ENCODE data around the gene MYO9B.

- TF ChIP-seq, protein P1, sequence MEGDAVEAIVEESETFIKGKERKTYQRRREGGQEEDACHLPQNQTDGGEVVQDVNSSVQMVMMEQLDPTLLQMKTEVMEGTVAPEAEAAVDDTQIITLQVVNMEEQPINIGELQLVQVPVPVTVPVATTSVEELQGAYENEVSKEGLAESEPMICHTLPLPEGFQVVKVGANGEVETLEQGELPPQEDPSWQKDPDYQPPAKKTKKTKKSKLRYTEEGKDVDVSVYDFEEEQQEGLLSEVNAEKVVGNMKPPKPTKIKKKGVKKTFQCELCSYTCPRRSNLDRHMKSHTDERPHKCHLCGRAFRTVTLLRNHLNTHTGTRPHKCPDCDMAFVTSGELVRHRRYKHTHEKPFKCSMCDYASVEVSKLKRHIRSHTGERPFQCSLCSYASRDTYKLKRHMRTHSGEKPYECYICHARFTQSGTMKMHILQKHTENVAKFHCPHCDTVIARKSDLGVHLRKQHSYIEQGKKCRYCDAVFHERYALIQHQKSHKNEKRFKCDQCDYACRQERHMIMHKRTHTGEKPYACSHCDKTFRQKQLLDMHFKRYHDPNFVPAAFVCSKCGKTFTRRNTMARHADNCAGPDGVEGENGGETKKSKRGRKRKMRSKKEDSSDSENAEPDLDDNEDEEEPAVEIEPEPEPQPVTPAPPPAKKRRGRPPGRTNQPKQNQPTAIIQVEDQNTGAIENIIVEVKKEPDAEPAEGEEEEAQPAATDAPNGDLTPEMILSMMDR (IDR thresholded peaks at IDR 0.05): no peak
- TF ChIP-seq POLR2AphosphoS5 (IDR thresholded peaks at IDR 0.05) (no peak), POLR2A (IDR thresholded peaks at IDR 0.05) (no peak)
These were observed 83.0 kb downstream of the MYO9B start for GRCh38 chr19:17158584-17158983.
